Panc1 (cell line): ENCODE measurements around the gene EP400. TPM values are rescaled to one million over a fixed set of nuclear protein-coding genes. Genes with fewer than 3 reads are reported as not detected.

Experiments used
- ATAC-seq: fragments of 200-7000 bp; cut with Tn5 transposase; 2 replicates; pipeline ENCODE4 v1.9.1; 2020; ENCODE audit warnings: mild to moderate bottlenecking, moderate library complexity
- BruUV-seq: library from RNA; stranded (reverse); fragments of 400-500 nt; replicated peaks from 2 replicates; lab custom pipeline; 2021; lab: Mats Ljungman, UMichigan
- CTCF ChIA-PET: fragments of 300-600 bp; sonication (Branson Sonifier 250); formaldehyde crosslinking; loops from one replicate; lab custom pipeline; 2022; ENCODE audit warnings: antibody characterized with exemption; lab: Charles Lee
- POLR2A ChIA-PET: fragments of 300-600 bp; sonication (Branson Sonifier 250); formaldehyde crosslinking; loops from one replicate; lab custom pipeline; 2022; ENCODE audit warnings: antibody characterized with exemption; lab: Charles Lee
- DNase-seq: peaks from one replicate; pipeline ENCODE4 v3.0.0-alpha.2; 2010; ENCODE audit warnings: low read depth, low spot score
- H3K27ac ChIP-seq: 2 replicates; pipeline ENCODE4 v1.5.1; 2011; ENCODE audit warnings: mild to moderate bottlenecking, low read length, inconsistent platforms
- H3K27me3 ChIP-seq: fragments of 200-500 bp; sonication (Bioruptor generic); 2 replicates; pipeline ENCODE4 v1.6.0; 2014; ENCODE audit warnings: low read length, inconsistent platforms; ENCODE audit not compliant: control insufficient read depth, insufficient read depth
- H3K36me3 ChIP-seq: fragments of 200-500 bp; sonication (Bioruptor generic); 2 replicates; pipeline ENCODE4 v1.5.1; 2014; ENCODE audit warnings: inconsistent platforms, mild to moderate bottlenecking, low read length, moderate library complexity; ENCODE audit not compliant: control insufficient read depth, insufficient read depth
- H3K4me1 ChIP-seq: 2 replicates; pipeline ENCODE4 v1.5.1; 2011; ENCODE audit warnings: inconsistent platforms, mild to moderate bottlenecking, low read length, moderate library complexity; ENCODE audit not compliant: control insufficient read depth, insufficient read depth
- H3K4me3 ChIP-seq, 2 experiments: 2 replicates each; pipeline ENCODE4 v1.5.1; 2011 to 2012; ENCODE audit warnings: low read depth in 2 of 2, low read length in 2 of 2, mild to moderate bottlenecking in 2 of 2, inconsistent platforms in 1 of 2, moderate library complexity in 1 of 2
- H3K9me3 ChIP-seq: fragments of 200-500 bp; sonication (Bioruptor generic); 2 replicates; pipeline ENCODE4 v1.5.1; 2014; ENCODE audit warnings: low read depth, mild to moderate bottlenecking, inconsistent platforms, low read length, moderate library complexity; ENCODE audit not compliant: control insufficient read depth, insufficient read depth
- CTCF ChIP-seq: fragments of 450-650 bp; IDR thresholded peaks from 2 replicates; pipeline ENCODE4 v1.5.1; 2017; ENCODE audit warnings: mild to moderate bottlenecking
- POLR2AphosphoS5 ChIP-seq: IDR thresholded peaks from 2 replicates; pipeline ENCODE4 v1.6.1; 2012; ENCODE audit warnings: mild to moderate bottlenecking, low read depth, low read length, moderate library complexity
- REST ChIP-seq, 2 experiments: IDR thresholded peaks; 2 replicates each; pipeline ENCODE4 v1.6.1; 2011 to 2012; ENCODE audit warnings: low read depth in 2 of 2, control low read depth in 1 of 2, low read length in 1 of 2, mild to moderate bottlenecking in 1 of 2, moderate library complexity in 1 of 2; ENCODE audit not compliant: insufficient read depth in 1 of 2
- SIN3A ChIP-seq: IDR thresholded peaks from 2 replicates; pipeline ENCODE4 v1.6.1; 2012; ENCODE audit warnings: low read depth, mild to moderate bottlenecking, low read length, moderate library complexity, borderline replicate concordance; ENCODE audit not compliant: insufficient read depth
- TCF7L2 ChIP-seq: IDR thresholded peaks from 2 replicates; pipeline ENCODE4 v1.6.1; 2011; ENCODE audit warnings: mild to moderate bottlenecking, low read depth, low read length, inconsistent platforms
- in situ Hi-C: cut with HindIII; loops from 2 replicates; pipeline ENCODE4 v1.10.0; 2016; ENCODE audit warnings: low sequenced_read_pairs, low pct_unique_long_range_greater_than_20kb
- intact Hi-C: fragments of 100-400 bp; cut with micrococcal nuclease; formaldehyde crosslinking; loops from one replicate; pipeline ENCODE4 v1.10.0; 2022; ENCODE audit not compliant: unreplicated experiment
- total RNA-seq: library from RNA; stranded (reverse); gene quantifications from one replicate; pipeline ENCODE4 v1.2.1, GENCODE V29; 2021; ENCODE audit not compliant: unreplicated experiment

EP400 gene
- total RNA-seq, 1 experiment from 2014 or later = 59.4 TPM

- H3K36me3 ChIP-seq = peaks cover 8% of the 10 kb centered on the region; the same call in 1 of the 2 replicates
- ATAC-seq = no peak
- no peak overlapping the region for H3K27ac ChIP-seq
- no peaks in the 10 kb centered on the region for H3K27me3 ChIP-seq
- H3K9me3 ChIP-seq = no peaks in the 10 kb centered on the region
- in situ Hi-C loops = no loop called here
- CTCF ChIA-PET = no interaction called here
- no TSS peak for BruUV-seq
- H3K4me3 ChIP-seq = no peak overlapping the region
- intact Hi-C loops = no loop called here
- H3K4me1 ChIP-seq = no peaks in the 10 kb centered on the region
- POLR2A ChIA-PET = no interaction called here
- TF ChIP-seq CTCF (no peak), REST (IDR thresholded peaks at IDR 0.05; ENCODE audit: insufficient read depth in 1 of 2, low read depth in 2 of 2, low read length in 1 of 2) (no peak), TCF7L2 (no peak), POLR2AphosphoS5 (no peak), SIN3A (no peak)
- DNase-seq = no peak
Observed at GRCh38 chr12:132070298-132070697, 120.6 kb downstream of the EP400 start.

DNA sequence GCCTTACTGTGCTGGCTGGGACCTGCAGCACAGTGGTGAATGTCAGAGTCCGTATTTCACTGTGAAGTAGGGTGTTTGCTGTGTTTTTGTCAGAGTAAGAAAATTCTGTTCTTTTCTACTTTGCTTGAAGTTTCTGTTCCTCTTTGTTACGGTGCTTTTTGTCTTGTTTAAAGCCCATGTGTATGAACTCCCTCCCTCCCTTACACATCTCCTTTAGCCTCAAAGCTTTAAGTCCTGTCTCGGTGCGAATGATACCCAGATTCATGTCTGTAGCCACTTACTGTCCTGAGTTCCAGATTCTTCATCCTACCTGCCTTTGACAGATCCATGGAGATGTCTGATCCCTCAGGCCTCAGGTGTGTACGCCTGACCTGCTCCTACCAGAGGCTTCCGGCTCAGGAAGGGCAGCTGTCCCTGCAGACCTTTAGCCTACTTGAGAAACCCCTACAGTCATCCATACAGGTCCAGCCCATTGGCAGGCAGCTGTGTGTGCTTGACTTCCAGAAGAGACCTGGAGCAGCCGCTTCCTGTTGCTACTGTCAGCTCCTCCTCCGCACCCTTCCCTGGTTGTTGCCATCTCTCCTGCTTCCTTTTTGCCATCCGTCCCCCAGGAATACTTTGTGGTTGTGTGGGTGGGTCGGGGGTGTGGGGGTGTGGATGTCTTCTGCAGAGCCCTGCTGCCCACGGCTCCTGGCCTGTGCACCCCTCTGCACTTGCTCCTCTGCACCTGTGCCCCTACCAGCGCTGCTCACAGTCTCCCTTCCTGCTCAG is 121.5 kb downstream of the EP400 start:
- ChIA-PET CTCF (no interaction called here), POLR2A (no interaction called here)
- in situ Hi-C loops (no loop called here), intact Hi-C loops (no loop called here)
- H3K36me3 ChIP-seq = peaks cover 8% of the 10 kb centered on the region; the same call in 1 of the 2 replicates
- no TSS peak for BruUV-seq
- no peaks in the 10 kb centered on the region for H3K4me1 ChIP-seq
- DNase-seq (no peak), ATAC-seq (no peak)
- TF ChIP-seq TCF7L2 (no peak), SIN3A (no peak), REST (IDR thresholded peaks at IDR 0.05; ENCODE audit: insufficient read depth in 1 of 2, low read depth in 2 of 2, low read length in 1 of 2) (no peak), POLR2AphosphoS5 (no peak), CTCF (no peak)
- no peak overlapping the region for H3K4me3 ChIP-seq
- H3K9me3 ChIP-seq = no peaks in the 10 kb centered on the region
- H3K27ac ChIP-seq = no peak overlapping the region
- H3K27me3 ChIP-seq = no peaks in the 10 kb centered on the region
